ENCODE measurements around the gene MAN2C1.

MAN2C1 gene

GRCh38 chr15:75309711-75310110 lies 58.7 kb downstream of the MAN2C1 start:
- no peak for DNase-seq (ENCODE audit: low read depth in 3 of 3)

- DNase-seq (ENCODE audit: low read depth in 3 of 3) = peak in 1 of 3 experiments; percentile 29
These were observed 60.5 kb downstream of the MAN2C1 start for GRCh38 chr15:75307778-75308390.

- no peak for DNase-seq (ENCODE audit: low read depth in 3 of 3)
These were observed 62.2 kb downstream of the MAN2C1 start for GRCh38 chr15:75306188-75306587.
